Activated CD4-positive, alpha-beta T cell treated with anti-CD3 and anti-CD28 coated beads, Interleukin-10, Interleukin-2, amounts not matched to agents 100 ng/mL and 50 ng/mL, durations not matched to agents 16 hours and 8 hours (primary cell): ENCODE results near the gene RELN.

Experiments
- DNase-seq: peaks from one replicate; pipeline ENCODE4 v3.0.0-alpha.2; 2020

RELN gene

GRCh38 chr7:103989785-103990767 lies 618 bp upstream of the RELN start:
- no peak for DNase-seq

DNA sequence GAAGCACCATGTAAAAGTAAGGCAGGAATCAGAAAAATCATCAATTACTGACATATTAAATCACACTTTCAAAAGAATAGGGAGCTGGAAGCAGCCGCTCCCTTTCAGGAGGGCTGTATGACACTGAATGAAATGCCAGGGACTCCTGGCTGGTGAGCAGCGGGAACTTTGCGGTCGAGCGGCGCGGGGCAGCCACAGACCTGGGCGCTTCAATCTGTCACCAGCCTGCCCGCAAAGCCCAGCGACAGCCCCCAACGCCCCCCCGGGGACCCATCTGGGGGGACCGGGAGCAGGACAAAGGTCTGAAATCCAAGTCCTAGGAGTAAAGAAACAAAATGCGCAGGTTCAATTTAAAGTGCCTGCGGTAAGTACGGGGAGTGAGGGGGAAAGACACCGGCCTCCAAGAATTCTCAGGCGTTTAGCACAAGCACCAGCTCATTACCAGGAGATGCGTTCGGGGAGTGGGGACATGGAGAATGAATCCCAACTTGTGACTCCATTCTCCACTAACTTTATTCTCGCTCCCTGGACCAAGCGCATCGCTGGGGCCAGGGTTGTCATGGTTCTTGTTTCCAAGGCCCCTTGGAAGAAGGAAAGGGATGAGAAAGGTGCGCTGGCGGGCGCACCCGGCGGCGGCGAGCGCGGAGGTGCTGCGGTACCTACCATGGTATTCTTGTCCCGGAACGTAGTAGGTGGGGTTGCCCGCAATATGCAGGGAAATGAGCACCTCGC lies 824 bp downstream of the RELN start:
- DNase-seq = no peak

- no peak for DNase-seq
Observed at GRCh38 chr7:103987451-103987850, 2.0 kb downstream of the RELN start.

- no peak for DNase-seq
Observed at GRCh38 chr7:103985565-103986126, 3.8 kb downstream of the RELN start.

GRCh38 chr7:103984050-103984449 lies 5.4 kb downstream of the RELN start:
- no peak for DNase-seq

- no peak for DNase-seq
Observed at GRCh38 chr7:103983201-103983977, 6.1 kb downstream of the RELN start.

DNA sequence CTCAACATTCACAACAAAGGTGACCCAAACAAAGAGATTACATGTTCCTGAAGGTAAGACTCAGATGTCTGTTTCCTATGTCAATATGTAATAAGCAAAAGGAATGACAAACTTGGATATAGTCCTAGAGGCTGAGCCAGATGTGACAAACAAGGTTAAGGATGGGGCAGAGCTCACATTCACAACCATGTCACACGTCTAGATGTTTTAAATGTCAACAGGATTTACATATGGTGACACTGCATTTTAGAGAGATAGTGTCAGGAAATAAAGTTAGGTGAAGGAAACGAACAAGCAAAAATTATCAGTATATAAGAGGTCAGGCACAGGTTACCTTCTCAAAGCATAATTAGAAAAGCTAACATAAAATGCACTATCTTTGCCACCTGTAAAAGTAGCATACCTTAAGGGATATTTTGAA lies 8.4 kb downstream of the RELN start:
- no peak for DNase-seq

GRCh38 chr7:103972779-103973434 lies 16.6 kb downstream of the RELN start:
- DNase-seq = no peak

DNA sequence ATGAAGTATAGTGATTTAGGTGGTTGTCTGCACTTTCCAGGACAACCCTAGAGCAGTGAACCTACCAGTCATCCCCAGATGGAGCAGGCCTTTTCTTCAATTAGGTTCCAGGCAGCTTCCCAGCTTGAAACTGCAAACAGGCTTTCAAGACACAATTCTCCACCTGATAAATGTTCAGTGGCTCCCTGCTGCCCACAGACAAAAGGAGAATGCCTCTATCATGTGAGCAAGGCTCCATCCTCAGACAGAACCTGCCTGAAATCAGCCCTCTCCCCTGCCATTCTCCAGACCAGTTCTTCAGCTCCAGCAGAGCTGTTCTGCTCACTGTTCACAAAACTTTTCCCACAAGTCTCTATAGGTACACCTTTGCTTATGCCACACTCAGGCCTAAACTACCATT lies 22.1 kb downstream of the RELN start:
- DNase-seq = no peak

DNA sequence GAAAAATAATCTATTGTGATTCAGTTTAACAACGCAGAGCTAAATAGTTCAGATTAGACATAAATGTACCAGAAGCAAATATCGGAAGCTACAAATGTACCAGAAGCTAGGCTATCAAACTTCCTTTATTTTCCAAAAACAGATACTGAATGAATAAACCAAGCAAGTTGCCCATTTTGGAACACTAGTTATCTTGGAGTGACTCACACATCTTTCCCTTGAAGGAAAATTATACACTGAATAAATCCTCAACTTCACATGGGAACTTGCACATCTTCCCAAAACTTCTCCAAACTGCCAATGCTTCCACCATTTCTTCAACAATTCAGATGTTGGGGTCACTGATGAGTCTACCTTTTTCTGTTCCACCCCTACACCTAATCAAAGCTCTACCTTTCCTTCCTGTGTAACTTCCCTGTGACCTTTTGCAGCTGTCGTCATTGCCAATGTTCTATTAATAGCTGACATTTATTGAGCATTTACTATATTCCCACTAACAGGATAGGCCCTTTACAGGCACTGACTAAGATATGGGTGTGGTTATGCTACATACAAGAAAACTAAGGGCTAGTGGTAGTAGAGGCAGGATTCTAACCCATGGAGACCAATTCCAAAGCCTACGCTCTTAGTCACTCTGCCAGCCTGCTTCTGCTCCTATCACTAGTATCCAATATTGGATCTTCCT lies 22.7 kb downstream of the RELN start:
- no peak for DNase-seq

DNA sequence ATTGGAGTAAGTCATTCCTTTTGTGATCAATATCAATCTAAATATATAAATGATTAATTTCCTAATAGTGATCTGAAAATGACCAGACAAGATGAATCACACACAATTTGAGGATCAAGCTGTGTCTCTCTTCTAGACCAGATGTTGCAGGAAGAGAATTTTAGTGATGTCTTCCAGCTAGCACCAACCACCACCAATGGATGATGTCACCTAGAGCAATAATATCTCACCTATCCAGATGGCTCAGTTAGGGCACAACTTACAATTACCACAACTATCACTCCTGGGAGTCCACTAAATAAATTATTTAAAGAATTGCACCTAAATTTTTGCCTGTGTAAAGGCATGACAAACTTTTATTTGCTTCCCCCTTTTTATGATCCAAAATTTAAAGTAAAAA lies 25.2 kb downstream of the RELN start:
- DNase-seq = no peak

- no peak for DNase-seq
Observed at GRCh38 chr7:103962070-103962469, 27.4 kb downstream of the RELN start.

DNA sequence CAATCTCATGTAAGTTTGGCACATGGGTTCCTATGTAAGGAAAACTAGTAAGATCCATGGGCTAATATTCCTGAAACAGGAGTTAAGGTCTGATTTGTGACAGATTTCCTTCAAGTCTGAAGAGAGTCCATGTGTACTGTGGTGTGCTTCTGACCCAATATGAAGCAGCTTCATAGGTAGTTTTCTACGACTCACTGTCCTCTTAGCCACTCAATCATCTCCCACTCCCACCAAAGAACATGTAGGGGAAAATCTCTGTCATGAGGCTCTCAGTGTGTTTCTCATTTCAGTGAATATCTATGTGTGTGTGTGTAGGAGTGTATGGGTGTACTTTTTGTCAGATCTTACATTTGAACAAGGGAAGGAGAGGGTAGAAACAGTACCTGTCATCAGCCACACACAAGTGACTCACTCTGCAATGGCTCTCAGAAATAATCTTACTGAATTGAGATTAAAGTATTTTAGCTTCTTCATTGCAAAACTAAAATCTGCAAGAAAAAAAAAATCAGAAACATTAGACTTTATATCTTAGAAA lies 31.1 kb downstream of the RELN start:
- DNase-seq = no peak

GRCh38 chr7:103955985-103956384 lies 33.5 kb downstream of the RELN start:
- no peak for DNase-seq

GRCh38 chr7:103952408-103952807 lies 37.0 kb downstream of the RELN start:
- no peak for DNase-seq

DNA sequence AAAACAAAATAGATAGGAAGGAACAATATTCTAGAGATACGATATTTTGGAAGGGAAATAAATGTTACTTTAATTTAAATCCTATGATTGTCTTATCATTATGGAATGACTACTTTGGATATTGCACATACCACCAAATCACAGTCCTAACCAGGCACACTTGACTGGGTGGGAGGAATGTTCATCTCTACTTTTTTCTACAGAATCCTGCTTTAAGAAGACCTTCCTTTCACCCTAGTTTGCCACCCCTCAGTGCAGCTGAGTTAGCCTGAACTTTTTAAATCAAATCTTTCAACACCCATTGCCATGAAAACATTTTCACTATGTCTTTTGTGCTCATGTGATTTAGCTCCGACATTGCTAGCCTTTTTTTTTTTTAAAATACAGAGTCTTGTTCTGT lies 38.1 kb downstream of the RELN start:
- no peak for DNase-seq

DNA sequence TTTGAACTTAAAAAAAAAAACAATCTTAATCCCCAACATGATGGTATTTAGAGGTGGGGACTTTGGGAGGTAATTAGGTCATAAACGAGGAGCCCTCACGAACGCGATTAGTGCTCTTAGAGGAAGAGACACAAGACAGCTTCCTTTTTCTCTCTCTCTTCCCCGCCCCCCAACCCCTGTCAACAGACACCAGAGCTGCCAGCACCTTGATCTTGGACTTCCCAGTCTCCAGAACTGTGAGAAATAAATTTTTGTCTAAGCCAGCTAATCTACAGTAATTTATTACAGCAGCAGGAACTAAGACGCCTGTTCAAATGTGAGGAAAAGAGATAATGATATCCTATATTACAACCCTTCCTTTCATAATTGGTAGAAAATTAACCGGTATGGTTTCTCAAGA lies 40.1 kb downstream of the RELN start:
- no peak for DNase-seq

- no peak for DNase-seq
Observed at GRCh38 chr7:103947026-103947655, 42.3 kb downstream of the RELN start.

DNA sequence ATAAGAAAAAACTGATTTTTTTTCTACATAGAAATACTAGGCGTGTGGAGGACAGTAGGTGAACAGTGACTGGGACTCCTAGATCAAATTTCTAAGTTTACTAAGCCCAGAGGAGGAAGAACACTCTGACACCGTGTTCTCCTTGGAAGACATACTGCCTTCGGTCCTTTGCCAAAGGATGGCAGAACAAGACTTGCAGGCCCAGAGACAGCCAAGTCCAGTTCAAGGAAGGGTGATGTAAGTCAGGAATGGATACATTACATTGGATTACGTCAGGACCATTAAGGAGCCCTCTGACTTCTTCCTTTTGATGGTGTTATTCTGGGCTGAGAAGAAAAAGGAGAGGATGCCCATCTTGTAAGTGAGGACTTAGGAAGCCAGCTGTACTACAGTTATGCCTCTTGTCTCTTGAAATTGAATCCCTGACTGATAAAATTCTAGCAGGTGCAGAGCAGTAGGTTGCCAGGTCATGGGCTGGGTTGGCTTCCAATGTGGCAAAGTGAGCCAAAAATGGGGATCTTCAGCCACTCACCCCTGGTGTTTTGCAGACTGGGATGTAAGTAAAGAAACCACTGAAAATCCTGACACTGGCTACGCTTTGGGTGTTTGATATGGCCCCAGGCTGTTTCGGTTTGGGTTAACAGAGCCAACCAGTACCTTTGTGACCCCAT lies 45.1 kb downstream of the RELN start:
- DNase-seq = no peak

DNA sequence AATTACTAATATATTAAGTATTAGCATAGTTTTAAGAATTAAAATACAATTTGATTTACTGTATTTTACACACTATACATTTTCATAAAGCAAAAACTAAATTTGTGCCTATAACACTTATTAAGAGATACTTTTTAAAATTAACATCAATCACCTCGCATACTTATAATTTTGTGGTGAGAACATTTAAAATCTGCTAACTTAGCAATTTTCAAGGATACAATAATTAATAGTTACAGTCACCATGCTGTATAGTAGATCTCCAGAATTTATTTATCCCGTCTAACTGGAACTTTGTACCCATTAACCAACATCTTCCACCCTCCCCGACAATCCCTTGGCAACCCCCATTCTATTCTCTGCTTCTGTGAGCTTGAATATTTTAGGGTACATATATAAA lies 47.5 kb downstream of the RELN start:
- DNase-seq = no peak
